Stimulated activated CD8-positive, alpha-beta memory T cell treated with anti-CD3 and anti-CD28 coated beads, Interleukin-12 subunit alpha, Interleukin-12 subunit beta, amount 100 ng/mL, for 24 hours (primary cell): Measurements from ENCODE around the gene TMEM200A.

Experiments
- DNase-seq: peaks from one replicate; pipeline ENCODE4 v3.0.0-alpha.2; 2020; ENCODE audit errors: extremely low read depth

TMEM200A gene

DNA sequence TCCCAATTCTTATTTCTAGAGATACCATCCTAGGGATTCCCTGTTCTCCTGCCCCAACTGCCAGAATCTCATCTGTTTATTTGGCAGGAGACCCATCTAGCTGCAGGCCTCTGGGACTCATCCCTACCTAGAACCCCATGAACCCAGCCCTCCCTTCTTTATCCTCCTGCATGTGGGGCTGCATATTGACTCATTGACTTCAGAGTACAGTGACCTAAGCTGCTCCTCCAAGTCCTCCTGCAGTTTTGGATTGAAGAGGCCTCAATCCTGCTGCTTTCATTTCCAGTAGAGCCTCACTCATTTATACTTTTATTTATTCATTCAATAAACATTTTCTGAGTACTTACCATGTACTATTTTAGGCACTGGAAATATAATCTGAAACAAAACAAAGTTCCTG, 11.6 kb downstream of the TMEM200A start:
- DNase-seq = no peak

DNA sequence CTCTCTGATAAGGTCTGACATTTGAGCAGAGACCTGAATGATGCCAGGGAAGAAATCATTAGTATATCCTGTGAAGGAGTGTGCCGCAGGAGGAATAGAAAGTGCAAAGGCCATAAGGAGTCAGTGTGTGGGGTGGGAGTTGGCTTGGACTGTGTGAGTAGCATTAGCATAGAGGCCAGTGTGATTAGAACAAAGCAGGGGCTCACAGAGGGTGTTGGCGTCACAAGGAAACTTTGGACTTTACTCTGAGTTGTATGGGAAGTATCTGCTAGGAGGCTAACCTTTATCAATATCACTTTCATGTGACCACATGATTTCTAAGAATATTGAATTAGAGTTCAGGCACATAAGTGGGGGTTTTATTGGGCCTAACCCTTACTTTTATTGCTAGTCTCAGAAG, 12.1 kb downstream of the TMEM200A start:
- DNase-seq = no peak

DNA sequence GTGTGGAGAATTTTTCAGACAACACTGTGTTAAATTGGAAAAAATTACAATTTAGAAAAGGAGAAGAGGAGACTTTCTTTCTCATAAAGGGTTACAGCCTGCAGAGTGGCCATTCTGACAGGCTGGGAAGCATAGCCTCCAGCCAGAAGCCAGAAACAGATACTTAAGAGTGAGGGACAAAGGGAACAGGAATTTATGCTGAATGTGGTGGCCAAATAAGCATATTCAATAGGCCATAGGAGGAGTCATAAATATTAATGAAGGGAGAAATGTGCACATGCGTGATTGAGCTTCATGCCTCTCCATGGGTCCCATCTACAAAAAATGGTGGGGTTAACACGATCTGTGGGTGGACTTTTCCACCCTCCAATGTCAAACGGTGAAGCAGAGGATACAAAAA, 13.4 kb downstream of the TMEM200A start:
- DNase-seq = no peak

DNA sequence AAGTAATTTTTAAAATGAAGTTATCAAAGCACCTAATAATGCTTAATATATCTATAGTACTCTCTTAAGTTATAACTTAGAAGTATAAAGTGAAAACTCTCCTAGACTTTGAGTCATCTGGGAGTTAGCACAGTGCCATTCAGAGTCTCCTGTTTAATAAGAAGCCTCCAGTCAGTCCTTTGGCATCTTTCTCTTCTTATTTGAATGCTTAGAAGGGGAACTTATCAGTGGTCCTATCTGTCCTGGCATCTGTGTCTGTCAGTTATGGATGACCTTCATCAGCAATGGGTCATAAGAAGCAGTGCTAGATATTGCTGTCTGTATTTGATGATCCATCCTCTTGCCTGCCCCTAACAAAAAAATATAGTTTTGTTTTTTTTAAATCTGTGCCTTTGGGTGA, 15.2 kb downstream of the TMEM200A start:
- DNase-seq = no peak

DNA sequence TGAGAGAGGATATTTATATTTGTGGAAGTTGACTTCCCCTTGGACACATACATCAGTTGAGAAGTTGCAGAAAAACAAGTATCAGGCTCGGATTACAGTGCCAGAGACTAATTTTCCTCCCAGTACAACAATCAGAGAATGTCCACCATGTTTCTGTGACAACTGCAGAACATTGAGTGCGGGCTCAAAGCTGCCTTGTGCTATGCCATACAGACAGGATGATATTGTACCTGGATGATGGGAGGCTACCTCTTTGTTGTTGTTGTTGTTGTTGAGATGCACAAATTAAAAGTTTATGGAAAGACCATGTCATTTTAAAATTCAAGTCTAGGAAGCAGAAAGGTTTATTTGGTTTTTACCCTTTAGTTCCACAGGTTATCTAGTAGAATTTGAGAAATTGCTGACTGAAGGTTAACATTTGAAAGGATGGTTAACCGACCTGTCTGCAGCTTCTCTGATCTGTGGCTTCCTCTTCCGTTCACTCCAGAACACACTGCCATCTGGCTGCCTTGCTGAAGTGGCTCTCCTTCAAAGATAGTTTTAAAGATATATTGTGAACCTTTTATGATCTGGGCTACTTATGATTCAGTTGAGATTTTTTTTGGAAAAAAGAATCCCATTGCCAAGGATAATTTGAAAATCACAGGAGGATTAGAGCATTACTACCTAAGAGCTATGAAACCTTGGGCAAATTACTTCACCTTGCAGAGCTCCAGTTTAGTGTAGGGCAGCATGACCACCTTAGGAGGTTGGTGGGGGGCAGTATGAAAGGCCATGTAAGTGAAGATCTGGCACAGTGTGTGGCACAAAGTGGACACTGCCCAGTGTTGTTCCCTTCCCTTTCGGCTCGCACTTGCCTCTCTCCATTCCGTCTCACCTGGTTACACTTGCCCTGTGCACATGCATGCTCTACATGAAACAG, 15.9 kb downstream of the TMEM200A start:
- no peak for DNase-seq

DNA sequence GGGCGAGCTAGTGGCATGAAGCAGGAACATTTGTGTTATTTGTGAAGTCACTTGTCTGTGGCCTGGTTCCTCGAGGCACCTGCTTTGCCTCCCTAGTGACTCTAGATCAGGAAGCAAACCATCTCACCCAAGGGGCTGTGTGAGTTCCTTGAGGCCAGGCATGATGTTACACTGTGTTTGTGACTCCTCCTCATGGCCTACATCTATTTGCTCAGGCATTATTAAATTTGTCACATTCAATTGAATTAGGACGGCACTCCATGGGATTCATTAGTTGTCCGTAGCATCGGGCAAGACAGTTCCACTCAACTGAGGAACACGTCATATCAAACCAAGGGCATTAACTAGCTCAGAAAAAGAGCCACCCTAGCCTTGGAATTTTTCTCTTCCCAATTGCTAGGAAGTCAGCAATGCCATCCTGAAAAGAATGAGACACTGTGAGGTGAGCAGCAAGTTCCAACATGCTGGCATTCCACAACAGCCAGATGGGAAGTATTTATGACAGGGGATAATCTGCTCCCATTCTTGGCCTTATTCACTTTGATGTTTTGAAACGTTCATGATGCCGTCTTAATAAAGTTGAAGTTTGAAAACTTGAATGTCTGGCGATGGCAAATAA, 17.2 kb downstream of the TMEM200A start:
- no peak for DNase-seq

DNA sequence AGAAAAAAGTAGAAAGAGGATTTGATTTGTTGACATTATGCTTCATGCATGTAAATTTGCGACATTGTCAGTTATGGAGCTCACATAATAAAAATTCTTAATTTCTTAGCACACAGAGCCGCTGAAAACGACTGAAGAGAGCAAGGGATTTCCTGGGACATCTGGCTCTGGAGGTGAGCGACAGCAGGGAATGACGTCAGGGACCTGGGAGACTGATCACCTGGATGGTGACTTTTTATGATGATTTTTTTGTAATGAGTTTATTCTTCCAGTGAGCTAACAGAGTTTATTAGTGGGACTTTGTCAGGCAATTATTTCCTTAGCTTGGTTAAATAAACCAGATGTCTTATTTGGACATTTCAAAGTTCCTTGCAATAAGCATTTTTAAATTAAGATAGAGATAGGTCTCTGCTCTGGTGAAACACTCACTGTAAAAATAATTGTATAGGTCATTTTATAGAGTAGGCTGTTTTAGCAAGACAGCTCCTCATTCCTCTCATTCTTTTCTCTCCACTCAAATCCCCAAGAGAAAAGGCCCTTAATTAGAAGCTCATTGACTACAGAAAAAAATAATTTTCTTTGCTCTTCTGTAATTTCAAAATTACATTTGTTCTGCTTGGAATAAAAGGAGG, 19.4 kb downstream of the TMEM200A start:
- DNase-seq = no peak

DNA sequence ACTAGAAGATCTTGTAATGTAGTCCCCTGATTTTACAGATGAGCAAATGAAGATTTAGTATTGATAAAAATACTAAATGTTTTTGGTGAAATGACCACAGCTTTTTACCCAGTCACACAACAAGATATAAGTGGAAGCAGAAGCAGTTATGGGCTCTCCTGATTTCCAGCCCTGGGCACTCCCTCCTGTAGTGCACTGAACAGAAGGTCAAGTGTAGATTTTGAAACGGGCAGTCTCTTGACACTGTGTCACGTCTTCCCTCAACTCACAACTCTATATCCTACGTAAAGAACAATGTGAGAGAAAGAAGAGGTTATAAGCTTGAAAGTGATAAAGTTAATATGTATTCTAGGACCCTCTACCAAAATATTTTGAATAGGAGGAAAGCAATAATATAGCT, 23.3 kb downstream of the TMEM200A start:
- no peak for DNase-seq

DNA sequence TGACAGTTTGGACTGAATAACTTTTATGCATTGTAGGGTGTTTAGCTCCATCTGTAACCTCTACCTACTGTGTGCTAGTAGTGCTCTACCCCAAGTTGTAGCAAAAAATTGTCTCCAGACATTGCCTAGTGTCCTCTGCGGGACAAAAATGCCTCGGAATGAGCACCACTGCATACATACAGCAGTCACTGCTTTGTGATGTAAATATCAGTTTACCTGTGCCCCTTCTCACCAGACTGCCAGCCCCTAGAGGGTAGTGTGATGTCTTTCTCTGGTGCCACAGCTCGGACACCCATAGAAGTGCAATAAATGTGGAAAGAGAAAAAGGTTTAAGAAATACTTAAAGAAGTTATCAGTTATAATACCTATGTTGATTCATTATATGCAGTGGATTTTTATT, 25.1 kb downstream of the TMEM200A start:
- no peak for DNase-seq

DNA sequence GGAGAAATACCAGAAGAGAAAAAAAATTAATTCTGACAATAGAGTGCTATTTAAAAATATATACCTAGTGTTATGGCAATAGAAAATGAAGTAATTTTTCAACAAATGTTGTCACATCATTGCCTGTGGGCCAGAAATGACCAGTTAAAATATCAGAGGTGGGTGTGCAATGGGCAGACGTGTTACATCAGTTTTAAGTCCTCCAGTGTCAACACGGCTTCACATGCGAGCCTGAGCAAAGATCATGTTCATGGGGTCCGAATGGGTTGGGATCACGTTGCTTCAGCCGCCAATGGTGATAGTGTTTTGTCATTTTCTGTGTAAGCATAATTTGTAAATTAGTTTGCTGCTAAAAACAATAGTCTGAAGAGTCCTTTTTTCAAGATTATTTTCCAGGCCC, 27.5 kb downstream of the TMEM200A start:
- no peak for DNase-seq

DNA sequence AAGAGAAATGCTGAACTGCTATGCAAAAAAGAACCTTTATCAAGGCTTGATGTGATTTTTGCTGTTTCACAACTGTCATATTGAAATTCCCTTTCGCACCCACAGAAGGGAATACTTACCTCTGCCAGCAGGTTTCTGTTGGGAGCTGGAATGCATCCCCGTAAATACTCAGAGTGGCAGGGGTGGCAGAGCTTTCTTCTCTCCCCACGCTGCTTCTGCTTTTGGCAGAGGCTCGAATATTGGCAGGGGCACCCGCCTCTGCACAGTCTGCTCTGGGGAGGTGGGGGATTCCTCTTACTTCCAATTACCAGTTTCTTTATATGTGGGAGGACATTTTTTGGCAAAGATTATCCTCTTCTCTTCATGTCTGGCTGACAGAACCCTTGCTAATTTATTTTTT, 28.4 kb downstream of the TMEM200A start:
- no peak for DNase-seq

DNA sequence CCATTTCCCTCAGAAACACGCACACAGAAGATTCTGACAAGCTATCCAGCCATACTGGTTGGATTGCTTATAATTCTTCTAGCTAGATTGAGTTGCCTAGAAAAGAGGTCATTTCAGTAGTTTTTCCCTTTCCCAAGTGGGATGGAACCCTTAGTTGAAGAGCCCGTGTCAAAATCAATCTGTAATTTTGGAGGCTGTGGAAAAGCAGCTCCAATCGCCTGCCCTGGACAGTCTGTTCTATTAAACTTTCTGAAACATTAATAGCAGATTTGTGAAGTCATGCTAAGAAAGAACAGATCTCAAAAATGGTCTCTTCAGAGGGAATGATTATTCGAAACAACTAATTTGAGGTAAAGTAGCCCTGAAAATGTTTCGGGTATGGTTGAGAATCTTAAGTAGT, 29.3 kb downstream of the TMEM200A start:
- DNase-seq = no peak

DNA sequence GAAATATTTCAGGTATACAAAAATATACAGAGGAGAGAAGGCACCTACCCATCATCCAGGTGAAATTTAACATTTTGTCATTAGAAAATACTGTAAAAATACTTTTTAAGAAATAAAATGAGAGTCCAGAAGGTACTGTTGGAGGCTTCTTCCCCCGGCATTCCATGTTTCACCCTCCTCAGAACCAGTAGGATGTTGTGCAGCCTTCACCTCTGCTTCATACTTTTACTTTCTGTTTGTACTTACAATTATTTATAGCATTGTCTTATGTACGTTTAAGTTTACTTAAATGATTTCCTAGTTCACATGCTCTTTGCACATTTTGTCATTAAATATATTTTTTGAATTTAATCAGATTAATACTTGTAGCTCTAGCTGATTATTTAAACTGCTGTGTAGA, 30.9 kb downstream of the TMEM200A start:
- no peak for DNase-seq

DNA sequence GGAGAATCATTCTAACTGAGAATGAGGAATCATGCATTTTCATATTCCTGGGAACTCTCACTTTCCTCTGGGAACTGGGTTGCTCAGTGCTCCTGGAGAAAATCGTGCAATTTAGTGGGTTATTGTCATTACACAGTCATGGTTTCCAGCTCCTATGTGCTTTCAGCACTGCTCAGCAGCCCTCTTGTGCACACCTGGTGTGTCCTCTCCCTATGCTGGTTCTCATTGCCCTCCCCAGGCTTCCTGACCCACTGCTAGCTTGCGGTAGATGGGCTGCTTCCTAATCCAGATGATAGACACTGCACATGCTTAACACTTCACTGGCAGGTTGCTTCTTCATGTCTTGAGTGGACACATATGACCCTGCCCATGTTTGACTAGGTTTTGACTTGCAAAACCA, 39.7 kb downstream of the TMEM200A start:
- no peak for DNase-seq

DNA sequence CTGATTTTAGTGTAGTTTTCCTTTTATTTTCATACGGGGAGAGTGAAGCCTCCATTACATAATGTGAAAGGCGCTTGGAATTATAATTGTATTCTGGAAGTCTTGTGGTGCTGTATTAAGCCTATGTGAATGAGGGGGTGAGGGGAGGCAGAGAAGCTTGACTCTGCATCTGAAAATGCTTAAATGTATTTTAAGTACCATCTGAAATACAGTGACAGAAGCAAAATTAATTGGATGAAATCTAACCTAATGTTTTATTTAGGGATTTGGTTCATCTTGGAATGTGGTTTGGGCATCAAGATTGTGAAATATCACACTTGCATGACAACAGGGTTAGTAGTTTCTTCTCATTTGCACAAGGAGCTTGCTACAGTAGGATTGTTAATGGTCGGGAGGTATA, 41.2 kb downstream of the TMEM200A start:
- no peak for DNase-seq

DNA sequence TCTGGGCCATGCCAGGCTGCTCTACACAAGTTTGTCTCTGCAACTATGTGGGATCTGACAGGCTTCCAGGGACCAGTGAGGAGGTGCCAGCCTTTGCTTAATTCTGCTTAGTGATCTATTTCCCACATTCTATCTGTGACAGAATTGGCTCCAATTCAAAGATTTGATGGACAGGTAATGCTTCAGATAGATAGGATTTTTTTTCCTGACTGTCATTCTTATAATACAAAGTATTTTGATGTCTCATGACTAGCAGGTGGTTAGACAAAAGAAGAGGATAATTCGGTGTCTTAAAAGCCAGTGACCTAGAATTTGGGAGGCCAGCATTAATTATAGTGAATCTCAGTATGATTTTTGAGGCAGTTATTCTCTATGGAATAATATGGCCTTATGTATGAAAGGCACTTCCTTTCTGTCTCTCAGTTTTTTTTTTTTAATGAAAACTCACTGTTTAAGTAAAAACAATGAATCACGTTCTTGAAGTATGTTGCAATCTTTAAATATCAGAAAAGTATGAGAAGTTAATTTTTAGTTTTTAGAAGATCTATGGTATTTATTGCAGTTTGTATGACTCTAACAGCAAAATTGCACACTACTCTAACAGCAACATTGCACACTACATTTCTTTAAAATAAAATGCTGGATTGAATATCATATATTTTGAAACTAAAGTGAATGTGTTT, 43.7 kb downstream of the TMEM200A start:
- no peak for DNase-seq

DNA sequence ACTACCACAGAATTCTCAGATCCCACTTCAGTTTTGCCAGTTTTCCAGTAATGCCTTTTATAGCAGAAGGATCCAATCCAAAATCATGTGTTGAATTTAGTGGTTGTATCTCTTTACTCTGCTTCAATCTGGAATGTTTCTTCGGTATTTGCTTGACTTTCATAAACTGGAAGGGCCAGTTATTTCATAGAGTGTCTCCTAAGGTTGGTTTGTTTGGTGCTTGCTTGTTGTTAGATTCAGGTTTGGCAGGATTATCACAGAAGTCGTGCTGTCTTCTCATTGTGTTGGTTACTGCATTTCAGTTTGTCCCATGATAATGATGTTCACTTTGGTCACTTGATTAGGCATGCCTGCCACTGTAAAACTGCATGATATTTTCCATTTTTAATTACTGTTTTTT, 45.7 kb downstream of the TMEM200A start:
- no peak for DNase-seq

DNA sequence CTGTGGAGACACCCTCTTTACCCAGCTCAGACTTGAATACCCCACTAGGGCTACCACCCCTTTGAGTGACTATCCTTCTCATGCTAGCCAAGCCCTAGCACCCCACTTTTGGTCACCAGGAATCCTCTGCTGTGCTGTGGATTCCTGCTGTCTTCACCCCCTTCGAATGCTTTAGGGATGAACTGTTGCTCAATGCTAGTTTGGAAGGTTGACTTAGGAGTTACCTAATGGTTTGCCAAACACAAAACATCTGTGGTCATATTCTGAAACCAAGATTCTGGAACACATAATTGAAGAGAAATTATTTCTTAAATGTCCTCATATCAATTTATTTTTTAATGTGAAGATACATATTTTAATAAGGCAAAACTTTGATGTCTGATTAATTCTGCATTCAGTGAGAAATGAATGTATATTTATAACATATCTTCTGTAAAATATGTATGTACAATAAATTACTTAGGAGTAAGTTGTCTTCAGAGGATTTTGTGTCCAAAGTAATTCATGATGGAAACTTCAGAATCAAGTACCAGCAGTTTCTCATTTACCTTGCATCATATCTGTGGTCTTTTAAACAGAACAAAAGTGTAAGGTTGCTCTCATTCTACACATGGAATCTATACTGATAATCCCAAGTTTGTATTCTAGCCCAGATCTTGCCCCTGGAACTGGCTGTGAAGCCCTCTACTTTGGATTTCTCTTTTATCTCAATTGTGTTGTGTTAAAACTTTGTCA, 46.9 kb downstream of the TMEM200A start:
- no peak for DNase-seq

DNA sequence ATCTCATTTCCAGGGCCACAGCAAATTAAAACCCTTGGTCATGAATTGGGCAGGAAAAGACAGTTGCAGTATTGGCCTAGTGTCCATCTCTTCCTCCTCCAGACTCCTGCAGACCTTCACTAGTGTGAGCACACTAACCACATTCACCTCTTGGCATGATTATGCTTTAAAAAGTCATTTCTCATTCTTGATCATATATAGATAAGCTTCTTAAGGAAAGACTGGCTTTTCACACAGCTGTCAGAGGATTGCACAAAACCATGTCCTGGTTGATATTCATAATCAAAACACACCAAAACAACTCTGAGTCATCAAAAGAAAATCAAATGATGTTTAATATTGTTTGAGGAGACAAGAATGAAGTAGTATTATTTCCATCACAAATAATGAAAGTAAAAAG, 52.1 kb downstream of the TMEM200A start:
- no peak for DNase-seq

DNA sequence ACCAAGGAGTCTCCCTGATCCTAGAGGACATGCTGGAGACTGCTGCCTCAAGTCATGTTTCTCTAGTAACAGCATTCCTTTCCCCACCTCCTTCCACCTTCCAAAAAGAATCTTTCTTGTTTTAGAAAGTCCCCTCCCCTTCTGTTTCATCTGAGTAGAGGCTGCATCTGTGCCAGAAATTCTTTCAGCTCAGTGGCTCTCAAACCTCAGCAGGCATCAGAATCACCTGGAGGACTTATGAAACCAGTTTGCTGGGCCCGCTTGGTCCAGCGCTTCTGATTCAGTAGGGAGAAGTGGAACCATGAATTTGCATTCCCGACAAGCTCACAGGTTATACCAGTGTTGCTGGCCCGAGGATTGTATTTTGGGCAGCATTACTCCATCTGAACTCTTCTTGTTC, 55.1 kb downstream of the TMEM200A start:
- no peak for DNase-seq

DNA sequence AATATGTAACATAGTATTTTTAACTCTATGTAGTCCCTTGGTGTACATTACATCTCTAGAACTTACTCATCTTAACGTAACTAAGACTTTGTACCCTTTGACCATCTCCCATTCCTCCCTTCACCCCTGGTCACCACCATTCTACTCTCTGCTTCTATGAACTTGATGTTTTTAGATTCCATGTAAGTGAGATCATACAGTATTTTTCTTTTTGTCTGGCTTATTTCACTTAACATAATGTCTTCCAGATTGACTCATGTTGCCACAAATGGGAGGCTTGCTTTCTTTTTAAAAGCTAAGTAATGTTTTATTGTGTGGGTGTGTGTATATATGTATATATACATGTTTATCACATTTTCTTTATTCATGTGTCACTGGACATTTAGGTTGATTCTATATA, 55.8 kb downstream of the TMEM200A start:
- no peak for DNase-seq

DNA sequence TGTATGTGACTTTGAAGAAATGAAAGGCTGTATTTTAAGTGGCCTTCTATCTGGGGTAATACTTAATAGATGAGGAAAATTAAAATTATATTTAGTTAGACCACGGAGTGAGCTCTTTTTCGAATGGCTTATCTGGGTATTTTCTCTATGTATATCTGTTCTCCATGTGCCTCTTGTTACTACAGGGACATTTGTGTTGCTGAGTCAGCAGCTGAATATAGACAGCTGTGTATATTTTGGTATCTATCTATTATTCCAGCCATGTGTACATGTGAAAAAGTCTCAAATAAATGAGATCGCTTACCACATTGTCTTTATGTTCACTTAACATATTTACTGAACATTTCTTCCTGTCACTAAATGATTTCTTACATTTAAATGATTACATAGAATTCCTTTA, 57.2 kb downstream of the TMEM200A start:
- DNase-seq = no peak
